SJSA1 (cell line): Measurements from ENCODE around the gene SLC45A2. TPM values are rescaled to one million over a fixed set of nuclear protein-coding genes. Genes with fewer than 3 reads are reported as not detected.
"Not testable (repeated sequence)": the region's sequence is repeated elsewhere in the genome, so short reads cannot be mapped to it uniquely, and the experiment has no call there.

Source experiments
- DNase-seq, 2 experiments: peaks; one replicate each; pipeline ENCODE4 v3.0.0-alpha.2; 2015 to 2020; ENCODE audit warnings: low spot score in 2 of 2, low read depth in 1 of 2
- H3K27ac ChIP-seq: fragments of 250-450 bp; sonication (Bioruptor Pico); 2 replicates; pipeline ENCODE4 v1.5.1; 2020; ENCODE audit warnings: mild to moderate bottlenecking, moderate library complexity
- H3K27me3 ChIP-seq: fragments of 250-450 bp; sonication (Bioruptor Pico); replicated peaks from 2 replicates; pipeline ENCODE4 v1.5.1; 2020; ENCODE audit warnings: mild to moderate bottlenecking, moderate library complexity
- H3K36me3 ChIP-seq: fragments of 250-450 bp; sonication (Bioruptor Pico); 2 replicates; pipeline ENCODE4 v1.5.1; 2020; ENCODE audit warnings: mild to moderate bottlenecking
- H3K4me1 ChIP-seq: fragments of 250-450 bp; sonication (Bioruptor Pico); replicated peaks from 2 replicates; pipeline ENCODE4 v1.6.1; 2021; ENCODE audit warnings: mild to moderate bottlenecking
- H3K4me3 ChIP-seq: fragments of 250-450 bp; sonication (Bioruptor Pico); 2 replicates; pipeline ENCODE4 v1.5.1; 2020; ENCODE audit warnings: mild to moderate bottlenecking
- H3K9me3 ChIP-seq: fragments of 250-450 bp; sonication (Bioruptor Pico); replicated peaks from 2 replicates; pipeline ENCODE4 v1.5.1; 2020; ENCODE audit warnings: mild to moderate bottlenecking
- total RNA-seq: library from RNA; depleted of rRNA; stranded (reverse); fragments of >200 nt; shearing (Covaris generic); gene quantifications from 2 replicates; pipeline ENCODE4 v1.2.3, GENCODE V29; 2014; rRNA removed

The SLC45A2 gene, protein sequence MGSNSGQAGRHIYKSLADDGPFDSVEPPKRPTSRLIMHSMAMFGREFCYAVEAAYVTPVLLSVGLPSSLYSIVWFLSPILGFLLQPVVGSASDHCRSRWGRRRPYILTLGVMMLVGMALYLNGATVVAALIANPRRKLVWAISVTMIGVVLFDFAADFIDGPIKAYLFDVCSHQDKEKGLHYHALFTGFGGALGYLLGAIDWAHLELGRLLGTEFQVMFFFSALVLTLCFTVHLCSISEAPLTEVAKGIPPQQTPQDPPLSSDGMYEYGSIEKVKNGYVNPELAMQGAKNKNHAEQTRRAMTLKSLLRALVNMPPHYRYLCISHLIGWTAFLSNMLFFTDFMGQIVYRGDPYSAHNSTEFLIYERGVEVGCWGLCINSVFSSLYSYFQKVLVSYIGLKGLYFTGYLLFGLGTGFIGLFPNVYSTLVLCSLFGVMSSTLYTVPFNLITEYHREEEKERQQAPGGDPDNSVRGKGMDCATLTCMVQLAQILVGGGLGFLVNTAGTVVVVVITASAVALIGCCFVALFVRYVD
- total RNA-seq, result not detected in 2 replicates

DNA sequence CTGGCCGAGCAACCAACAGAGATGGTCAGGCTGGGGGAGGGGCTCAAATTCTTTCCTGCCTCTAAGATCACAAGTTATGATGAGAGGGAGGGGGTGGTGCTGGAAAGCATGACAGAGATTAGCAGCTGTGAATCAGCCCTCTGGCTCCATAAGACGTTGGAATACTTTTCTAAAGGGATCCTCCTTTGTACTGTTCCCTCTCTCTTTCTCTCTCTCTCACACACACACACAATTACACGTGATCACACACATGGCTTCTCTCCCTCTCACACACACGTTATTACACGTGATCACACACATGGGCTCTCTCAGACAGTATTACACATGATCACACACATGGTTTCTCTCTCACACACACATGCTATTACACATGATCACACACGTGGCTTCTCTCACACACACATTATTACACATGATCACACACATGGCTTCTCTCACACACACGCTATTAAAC, at the start of gene SLC45A2:
Gene SLC45A2, minus strand, starts transcription at position 23 of the 454 bp plus-strand sequence. CDS start 110 bp downstream, outside the sequence.
- Histone ChIP-seq H3K4me1 (peaks cover 7% of the 10 kb centered on the region), H3K4me3 (no peak within 1 kb of the TSS), H3K9me3 (no peaks in the 10 kb centered on the region), H3K27ac (no peak within 1 kb of the TSS), H3K36me3 (no peaks in the 10 kb centered on the region), H3K27me3 (no peaks in the 10 kb centered on the region)
- no peak for DNase-seq

DNA sequence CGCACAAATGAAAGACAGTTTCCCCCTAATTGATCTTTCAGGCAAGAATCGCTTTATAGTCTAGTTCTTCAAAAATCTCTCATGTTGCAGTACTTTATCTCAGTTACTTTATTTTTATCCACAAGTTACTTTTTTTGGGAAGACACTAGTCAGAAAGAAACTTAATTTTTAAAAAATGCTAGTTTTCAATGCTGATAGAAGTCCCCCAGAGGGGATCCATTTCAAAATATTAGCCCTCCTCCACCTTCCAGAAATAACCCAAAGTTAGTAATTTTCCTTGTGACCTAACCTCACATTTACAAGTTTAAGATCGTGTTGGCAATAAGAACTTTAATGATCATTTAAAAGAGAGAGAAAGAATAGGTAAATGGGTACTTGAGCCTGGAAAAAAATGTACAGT, 47.5 kb upstream of the SLC45A2 start:
- no peak for DNase-seq

DNA sequence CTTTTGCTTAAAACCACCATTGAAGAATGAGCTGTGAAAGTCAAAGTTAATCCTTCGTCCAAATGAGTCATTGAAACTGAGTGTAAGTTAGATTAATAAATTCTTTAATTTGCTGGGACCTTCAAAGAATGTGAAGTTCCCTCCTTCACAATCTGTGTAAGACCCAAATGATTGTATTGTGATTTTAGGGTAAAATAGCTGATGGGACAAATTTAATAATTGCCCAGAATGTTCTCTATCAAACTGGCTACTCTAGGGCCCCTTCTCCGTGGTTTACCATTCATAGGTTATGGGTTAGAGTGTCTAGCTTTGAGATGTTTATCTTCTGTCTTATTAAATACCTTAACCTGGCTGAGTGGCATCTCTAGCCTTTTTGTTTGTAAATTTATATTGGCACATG, 46.6 kb upstream of the SLC45A2 start:
- Histone ChIP-seq H3K36me3 (no peaks in the 10 kb centered on the region), H3K9me3 (no peaks in the 10 kb centered on the region), H3K4me1 (no peaks in the 10 kb centered on the region), H3K4me3 (no peak overlapping the region), H3K27me3 (no peaks in the 10 kb centered on the region), H3K27ac (no peak overlapping the region)
- no peak for DNase-seq

More for the DNA sequence above, 47.5 kb upstream of the SLC45A2 start:
- H3K36me3 ChIP-seq, result no peaks in the 10 kb centered on the region
- H3K27ac ChIP-seq, result no peak overlapping the region
- H3K27me3 ChIP-seq, result no peaks in the 10 kb centered on the region
- no peaks in the 10 kb centered on the region for H3K9me3 ChIP-seq
- no peak overlapping the region for H3K4me3 ChIP-seq
- H3K4me1 ChIP-seq, result no peaks in the 10 kb centered on the region

DNA sequence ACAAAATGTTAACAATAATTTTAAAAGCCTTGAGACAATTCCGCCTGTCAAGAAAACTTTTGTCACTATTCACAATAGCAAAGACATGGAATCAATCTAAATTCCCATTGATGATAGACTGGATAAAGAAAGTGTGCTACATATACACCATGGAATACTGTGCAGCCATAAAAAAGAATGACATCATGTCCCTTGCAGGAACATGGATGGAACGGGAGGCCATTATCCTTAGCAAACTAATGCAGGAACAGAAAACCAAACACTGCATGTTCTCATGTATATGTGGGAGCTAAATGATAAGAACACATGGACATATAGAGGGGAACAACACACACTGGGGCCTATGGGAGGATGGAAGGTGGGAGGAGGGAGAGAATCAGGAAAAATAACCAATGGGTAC, 46.1 kb upstream of the SLC45A2 start:
- H3K36me3 ChIP-seq, H3K4me3 ChIP-seq, H3K27ac ChIP-seq, H3K4me1 ChIP-seq, H3K9me3 ChIP-seq, DNase-seq, H3K27me3 ChIP-seq: not testable (repeated sequence)

DNA sequence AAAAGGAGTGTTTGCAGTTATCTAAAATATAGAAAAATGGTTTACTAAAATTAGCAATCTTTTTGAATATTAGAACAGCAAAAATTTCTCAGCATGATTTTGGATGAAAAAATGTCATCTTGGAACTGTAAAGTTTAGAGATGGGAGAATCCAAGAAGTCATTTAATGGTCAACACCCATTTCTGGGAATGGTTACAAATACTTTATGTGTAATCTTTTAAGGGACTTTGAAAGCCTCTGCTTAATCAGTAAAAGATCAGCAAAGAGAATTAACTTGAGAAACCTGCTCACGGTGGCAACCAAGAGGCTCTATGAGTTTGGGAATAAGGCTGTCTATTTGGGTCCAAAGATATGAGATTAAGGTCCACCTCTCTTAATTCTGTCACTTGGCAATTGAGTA, 45.6 kb upstream of the SLC45A2 start:
- no peaks in the 10 kb centered on the region for H3K36me3 ChIP-seq
- no peak for DNase-seq
- H3K27me3 ChIP-seq, result no peaks in the 10 kb centered on the region
- no peak overlapping the region for H3K27ac ChIP-seq
- H3K4me1 ChIP-seq, result no peaks in the 10 kb centered on the region
- H3K9me3 ChIP-seq, result no peaks in the 10 kb centered on the region
- no peak overlapping the region for H3K4me3 ChIP-seq

DNA sequence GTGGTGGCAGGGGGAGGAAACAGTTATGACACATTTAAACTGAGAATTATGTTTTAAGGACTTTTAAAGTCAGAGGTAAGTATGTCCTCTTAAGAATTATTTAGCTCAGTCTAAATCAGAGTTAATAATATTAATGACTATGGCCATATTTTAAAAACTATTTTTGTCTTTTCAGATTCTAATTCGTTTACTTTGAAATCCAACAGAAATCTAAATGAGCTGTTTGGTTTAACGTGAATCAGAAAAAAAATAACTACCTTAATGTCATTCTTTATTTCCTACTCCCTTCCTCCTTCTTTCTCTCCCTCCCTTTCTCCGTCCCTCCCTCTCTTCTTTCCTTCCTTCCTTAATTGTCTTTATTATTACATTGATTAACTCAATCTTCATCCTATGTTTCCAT, 43.9 kb upstream of the SLC45A2 start:
- no peaks in the 10 kb centered on the region for H3K36me3 ChIP-seq
- H3K9me3 ChIP-seq, result no peaks in the 10 kb centered on the region
- H3K4me1 ChIP-seq, result no peaks in the 10 kb centered on the region
- DNase-seq, result no peak
- no peak overlapping the region for H3K4me3 ChIP-seq
- H3K27ac ChIP-seq, result no peak overlapping the region
- no peaks in the 10 kb centered on the region for H3K27me3 ChIP-seq

DNA sequence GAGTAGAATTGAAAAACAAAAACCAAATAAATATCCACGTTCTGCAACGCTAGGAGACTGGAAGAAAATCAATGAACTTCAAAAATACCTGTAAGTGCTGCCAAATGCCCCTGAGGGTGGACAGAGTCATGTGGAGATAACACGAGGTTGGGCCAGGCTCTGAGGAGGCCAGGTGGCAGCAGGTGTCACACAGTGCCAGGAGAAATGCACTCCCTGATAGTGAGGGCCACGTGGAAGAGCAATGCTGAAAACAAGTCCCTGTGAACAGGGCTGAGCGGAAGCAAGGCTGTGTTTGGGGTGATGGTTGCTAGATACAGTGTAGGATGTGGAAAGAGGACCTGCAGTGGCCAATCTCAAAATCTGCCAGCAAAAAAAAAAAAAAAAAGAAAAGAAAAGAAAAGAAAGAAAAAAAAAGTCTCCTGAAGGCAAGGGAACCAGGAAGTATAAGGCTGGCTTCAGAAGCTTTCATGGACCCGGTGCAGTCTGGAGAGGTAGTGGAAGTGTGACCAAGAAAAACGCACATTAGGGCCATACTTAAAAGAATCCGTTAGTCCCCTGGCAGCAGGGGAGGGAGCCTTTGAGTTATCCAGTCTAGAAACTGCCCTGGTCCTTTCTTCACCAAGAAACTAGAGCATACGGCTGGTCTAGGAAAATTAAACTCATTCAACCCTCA, 41.7 kb upstream of the SLC45A2 start:
- DNase-seq, result no peak
- H3K9me3 ChIP-seq, result no peaks in the 10 kb centered on the region
- no peak overlapping the region for H3K4me3 ChIP-seq
- H3K36me3 ChIP-seq, result no peaks in the 10 kb centered on the region
- H3K27me3 ChIP-seq, result no peaks in the 10 kb centered on the region
- no peak overlapping the region for H3K27ac ChIP-seq
- H3K4me1 ChIP-seq, result no peaks in the 10 kb centered on the region

DNA sequence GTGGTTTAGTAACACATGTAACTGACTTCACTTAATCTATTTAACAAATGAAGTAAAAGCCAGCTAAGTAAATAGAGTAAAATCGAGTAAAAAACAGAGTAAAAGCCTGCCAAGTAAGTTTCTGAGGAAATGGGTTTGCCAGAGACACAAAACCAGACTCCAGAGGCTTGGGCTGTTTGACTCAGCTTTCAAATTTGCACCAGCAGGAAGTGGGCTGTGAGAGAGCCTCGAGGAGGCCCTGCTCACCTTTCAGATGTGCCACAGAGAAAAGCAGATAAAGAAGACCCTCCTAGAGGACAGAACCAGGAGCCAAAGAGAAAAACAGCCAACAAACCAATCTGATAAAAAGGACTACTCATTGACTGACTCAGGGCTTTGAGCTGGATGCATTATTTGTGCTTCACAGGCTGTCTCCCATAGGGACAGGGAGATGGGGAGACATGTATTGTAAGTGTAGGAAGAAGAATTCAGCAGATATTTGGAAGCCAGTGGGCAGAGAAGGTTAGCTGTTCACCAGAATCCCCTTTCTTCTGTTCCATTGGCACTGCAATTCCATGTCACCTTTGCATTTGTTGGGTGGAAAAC, 37.7 kb upstream of the SLC45A2 start:
- H3K4me1 ChIP-seq, result no peaks in the 10 kb centered on the region
- H3K9me3 ChIP-seq, result no peaks in the 10 kb centered on the region
- H3K27me3 ChIP-seq, result no peaks in the 10 kb centered on the region
- no peak overlapping the region for H3K4me3 ChIP-seq
- no peak overlapping the region for H3K27ac ChIP-seq
- H3K36me3 ChIP-seq, result no peaks in the 10 kb centered on the region
- DNase-seq, result no peak

DNA sequence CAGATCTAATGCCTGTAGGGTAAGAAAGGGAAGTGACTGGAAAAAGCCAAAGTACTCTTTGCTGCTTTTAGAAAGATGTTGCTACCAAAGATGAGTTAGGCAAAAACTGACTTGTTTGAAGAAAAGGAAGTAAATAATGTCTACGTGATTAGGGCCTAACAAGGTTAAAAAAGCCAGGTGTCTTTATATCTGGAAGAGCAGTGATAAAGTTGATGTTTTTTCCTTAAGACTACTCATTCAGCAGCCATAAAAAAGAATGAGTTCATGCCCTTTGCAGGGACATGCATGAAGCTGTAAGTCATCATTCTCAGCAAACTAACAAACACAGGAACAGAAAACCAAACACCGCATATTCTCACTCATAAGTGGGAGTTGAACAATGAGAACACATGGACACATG, 36.8 kb upstream of the SLC45A2 start:
- Histone ChIP-seq H3K4me3 (no peak overlapping the region), H3K9me3 (no peaks in the 10 kb centered on the region), H3K36me3 (no peaks in the 10 kb centered on the region), H3K4me1 (no peaks in the 10 kb centered on the region), H3K27me3 (no peaks in the 10 kb centered on the region), H3K27ac (no peak overlapping the region)
- DNase-seq, result no peak

DNA sequence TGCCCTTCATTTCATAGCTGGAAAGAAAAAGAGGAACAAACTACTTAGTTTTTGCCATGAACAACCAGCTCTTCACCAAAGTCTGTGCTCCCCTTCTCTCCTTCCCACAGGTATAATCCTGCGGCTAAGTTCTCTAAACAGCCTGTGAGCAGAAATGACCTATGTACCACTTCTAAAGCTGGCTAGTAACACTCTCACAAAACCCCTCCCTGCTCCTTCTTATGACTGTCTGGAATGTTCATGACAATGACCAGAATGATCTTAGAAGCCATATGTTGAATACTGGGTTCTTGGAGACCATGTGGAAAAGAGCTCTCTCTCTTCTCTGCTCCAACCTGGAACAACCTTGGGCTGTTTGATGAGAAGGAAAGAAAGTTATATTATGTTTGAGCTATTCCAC, 36.2 kb upstream of the SLC45A2 start:
- H3K27ac ChIP-seq, result no peak overlapping the region
- no peaks in the 10 kb centered on the region for H3K4me1 ChIP-seq

DNA sequence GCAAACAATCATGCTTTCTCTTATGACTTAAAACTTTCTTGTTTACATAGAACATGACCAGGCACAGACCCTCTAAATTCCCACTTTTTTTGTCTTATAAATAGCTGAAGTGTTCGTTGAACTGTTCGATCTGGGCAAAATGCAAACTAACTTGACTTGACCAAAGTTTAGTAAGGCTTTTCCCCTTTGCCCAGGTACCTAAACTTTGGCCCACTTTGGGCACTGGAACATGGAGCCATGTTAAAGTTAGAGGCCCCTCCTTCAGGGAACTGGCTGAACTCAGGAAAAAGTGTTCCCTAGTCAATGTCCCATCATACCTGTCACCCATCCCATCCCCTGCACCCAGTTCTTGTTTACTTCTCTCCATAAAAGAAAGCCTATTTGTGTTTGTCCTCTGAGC, 32.8 kb upstream of the SLC45A2 start:
- no peaks in the 10 kb centered on the region for H3K9me3 ChIP-seq
- no peaks in the 10 kb centered on the region for H3K27me3 ChIP-seq
- no peaks in the 10 kb centered on the region for H3K4me1 ChIP-seq
- H3K36me3 ChIP-seq, result no peaks in the 10 kb centered on the region
- DNase-seq, result no peak
- H3K27ac ChIP-seq, result no peak overlapping the region
- H3K4me3 ChIP-seq, result no peak overlapping the region

More for the DNA sequence above, 36.2 kb upstream of the SLC45A2 start:
- H3K4me3 ChIP-seq, result no peak overlapping the region
- H3K27me3 ChIP-seq, result no peaks in the 10 kb centered on the region
- no peak for DNase-seq
- no peaks in the 10 kb centered on the region for H3K9me3 ChIP-seq
- no peaks in the 10 kb centered on the region for H3K36me3 ChIP-seq

DNA sequence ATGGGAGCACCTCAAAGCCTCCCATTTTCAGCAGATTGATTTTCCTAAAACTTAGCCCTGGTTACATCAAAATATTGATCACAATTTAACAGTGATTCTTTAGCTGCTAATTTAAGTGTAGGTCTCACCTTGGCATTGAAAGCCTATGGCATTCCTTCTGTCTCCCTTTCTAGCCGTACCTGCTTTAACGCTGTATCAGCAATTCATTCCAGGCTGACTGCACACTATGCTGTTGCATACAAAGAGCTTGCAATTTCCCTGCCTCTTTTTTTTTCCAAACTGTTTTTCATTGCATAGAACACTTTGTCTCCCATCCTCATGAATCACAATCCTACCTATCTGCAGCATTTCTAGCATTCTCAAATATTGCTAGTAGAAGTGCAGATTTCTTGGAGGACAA, 32.3 kb upstream of the SLC45A2 start:
- H3K4me1 ChIP-seq, result no peaks in the 10 kb centered on the region
- DNase-seq, result no peak
- H3K27ac ChIP-seq, result no peak overlapping the region
- H3K36me3 ChIP-seq, result no peaks in the 10 kb centered on the region
- no peaks in the 10 kb centered on the region for H3K27me3 ChIP-seq
- no peaks in the 10 kb centered on the region for H3K9me3 ChIP-seq
- H3K4me3 ChIP-seq, result no peak overlapping the region

DNA sequence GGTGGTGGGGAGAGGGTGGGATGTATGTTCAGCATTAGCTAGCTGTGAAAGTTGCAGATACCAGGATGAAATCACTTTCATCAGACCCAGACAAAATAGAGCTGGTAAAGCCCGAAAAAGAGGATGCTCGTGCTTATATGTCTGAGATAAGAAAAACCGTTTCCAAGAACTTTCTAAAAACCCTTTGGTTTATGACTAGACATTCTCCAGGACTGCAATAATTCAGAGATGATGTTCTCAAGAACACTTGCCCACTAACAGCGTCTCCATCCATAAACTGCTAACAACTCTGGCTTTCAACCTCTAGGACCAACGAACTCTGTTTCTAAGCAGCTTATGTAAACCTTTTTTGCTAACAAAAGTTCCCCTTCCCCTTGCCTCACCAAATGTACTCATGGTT, 31.7 kb upstream of the SLC45A2 start:
- no peaks in the 10 kb centered on the region for H3K27me3 ChIP-seq
- no peak for DNase-seq
- H3K4me3 ChIP-seq, result no peak overlapping the region
- no peaks in the 10 kb centered on the region for H3K4me1 ChIP-seq
- no peaks in the 10 kb centered on the region for H3K9me3 ChIP-seq
- H3K36me3 ChIP-seq, result no peaks in the 10 kb centered on the region
- H3K27ac ChIP-seq, result no peak overlapping the region
